PFSK-1 (cell line): ENCODE data around the gene PRLH.

Source experiments
- FOXP2 ChIP-seq: optimal IDR thresholded peaks from 2 replicates; pipeline ENCODE3; 2011; ENCODE audit warnings: borderline replicate concordance, control low read depth, inconsistent platforms; ENCODE audit not compliant: insufficient read depth; ENCODE audit errors: extremely low read length, extremely low read depth
- POLR2AphosphoS5 ChIP-seq: IDR thresholded peaks from 2 replicates; pipeline ENCODE4 v1.6.1; 2012; ENCODE audit warnings: low read depth, mild to moderate bottlenecking, control low read depth, low read length, moderate library complexity
- REST ChIP-seq, 2 experiments: IDR thresholded peaks; 2 replicates each; pipeline versions ENCODE4 v1.6.1 to v1.8.0; 2011 to 2012; ENCODE audit warnings: low read depth in 2 of 2, low read length in 2 of 2, control low read depth in 1 of 2, inconsistent platforms in 1 of 2, mild to moderate bottlenecking in 1 of 2, moderate library complexity in 1 of 2; ENCODE audit not compliant: insufficient read depth in 1 of 2
- SIN3A ChIP-seq: IDR thresholded peaks from 2 replicates; pipeline ENCODE4 v1.6.1; 2012; ENCODE audit warnings: mild to moderate bottlenecking, low read length, moderate library complexity, borderline replicate concordance; ENCODE audit not compliant: insufficient read depth
- TAF1 ChIP-seq: IDR thresholded peaks from 2 replicates; pipeline ENCODE4 v1.6.1; 2012; ENCODE audit warnings: low read length, control low read depth, borderline replicate concordance; ENCODE audit not compliant: insufficient read depth

The PRLH gene

GRCh38 chr2:237615631-237616249 lies 49.4 kb downstream of the PRLH start:
- TF ChIP-seq POLR2AphosphoS5 (no peak), SIN3A (no peak), REST (IDR thresholded peaks at IDR 0.05; ENCODE audit: insufficient read depth in 1 of 2, low read depth in 2 of 2, low read length in 2 of 2) (no peak), TAF1 (no peak), FOXP2 (no peak)

- no peak for TF ChIP-seq SIN3A
- no peak for TF ChIP-seq POLR2AphosphoS5
- no peak for TF ChIP-seq FOXP2
- no peak for TF ChIP-seq TAF1
- no peak for TF ChIP-seq REST (IDR thresholded peaks at IDR 0.05; ENCODE audit: insufficient read depth in 1 of 2, low read depth in 2 of 2, low read length in 2 of 2)
Measured at GRCh38 chr2:237616373-237616733, 50.0 kb downstream of the PRLH start.
